ENCODE data around the gene CRB3. TPM values are rescaled to one million over a fixed set of nuclear protein-coding genes. Genes with fewer than 3 reads are reported as not detected.

CRB3 gene
- total RNA-seq, 4 donors from 2014 or later: 67.3 to 113 (median 76.1) TPM

- Histone ChIP-seq H3K4me1 (peaks cover 24% of the 10 kb centered on the region), H3K9me3 (no peaks in the 10 kb centered on the region), H3K27me3 (peaks cover 35% of the 10 kb centered on the region), H3K4me3 (no peak overlapping the region), H3K36me3 (no peaks in the 10 kb centered on the region), H3K27ac (no peak overlapping the region)
- WGBS: 52% methylated on average over 7 of the region's 7 CpGs
- TF ChIP-seq POLR2A (IDR thresholded peaks at IDR 0.05) (no peak), EP300 (IDR thresholded peaks at IDR 0.05) (no peak), POLR2AphosphoS5 (IDR thresholded peaks at IDR 0.05) (no peak), CTCF (IDR thresholded peaks at IDR 0.05) (no peak)
- no peak for DNase-seq (ENCODE audit: low spot score in 2 of 2)
Observed at GRCh38 chr19:6498294-6499036, 34.4 kb downstream of the CRB3 start.

- TF ChIP-seq POLR2AphosphoS5 (IDR thresholded peaks at IDR 0.05) (no peak), POLR2A (IDR thresholded peaks at IDR 0.05) (no peak), CTCF (IDR thresholded peaks at IDR 0.05) (no peak)
- no peaks in the 10 kb centered on the region for H3K9me3 ChIP-seq
- H3K27me3 ChIP-seq: peaks cover 42% of the 10 kb centered on the region
- DNase-seq (ENCODE audit: low spot score in 2 of 2): no peak
- H3K36me3 ChIP-seq: no peaks in the 10 kb centered on the region
- peaks cover 24% of the 10 kb centered on the region for H3K4me1 ChIP-seq
- 55% methylated on average over 16 of the region's 17 CpGs for WGBS
- no peak overlapping the region for H3K4me3 ChIP-seq
- no peak overlapping the region for H3K27ac ChIP-seq
Observed at GRCh38 chr19:6499052-6499790, 35.1 kb downstream of the CRB3 start.

GRCh38 chr19:6500837-6501739 lies 37.0 kb downstream of the CRB3 start:
- 68% methylated on average over 20 of the region's 24 CpGs for WGBS
- H3K36me3 ChIP-seq: no peaks in the 10 kb centered on the region
- H3K9me3 ChIP-seq: no peaks in the 10 kb centered on the region
- DNase-seq (ENCODE audit: low spot score in 2 of 2): no peak
- peaks cover 45% of the 10 kb centered on the region for H3K27me3 ChIP-seq
- TF ChIP-seq POLR2A (IDR thresholded peaks at IDR 0.05) (no peak), CTCF (IDR thresholded peaks at IDR 0.05) (no peak), EP300 (IDR thresholded peaks at IDR 0.05) (no peak), POLR2AphosphoS5 (IDR thresholded peaks at IDR 0.05) (no peak)
- H3K27ac ChIP-seq: no peak overlapping the region
- peaks cover 24% of the 10 kb centered on the region for H3K4me1 ChIP-seq
- peak overlapping the region; percentile 48 for H3K4me3 ChIP-seq

DNA sequence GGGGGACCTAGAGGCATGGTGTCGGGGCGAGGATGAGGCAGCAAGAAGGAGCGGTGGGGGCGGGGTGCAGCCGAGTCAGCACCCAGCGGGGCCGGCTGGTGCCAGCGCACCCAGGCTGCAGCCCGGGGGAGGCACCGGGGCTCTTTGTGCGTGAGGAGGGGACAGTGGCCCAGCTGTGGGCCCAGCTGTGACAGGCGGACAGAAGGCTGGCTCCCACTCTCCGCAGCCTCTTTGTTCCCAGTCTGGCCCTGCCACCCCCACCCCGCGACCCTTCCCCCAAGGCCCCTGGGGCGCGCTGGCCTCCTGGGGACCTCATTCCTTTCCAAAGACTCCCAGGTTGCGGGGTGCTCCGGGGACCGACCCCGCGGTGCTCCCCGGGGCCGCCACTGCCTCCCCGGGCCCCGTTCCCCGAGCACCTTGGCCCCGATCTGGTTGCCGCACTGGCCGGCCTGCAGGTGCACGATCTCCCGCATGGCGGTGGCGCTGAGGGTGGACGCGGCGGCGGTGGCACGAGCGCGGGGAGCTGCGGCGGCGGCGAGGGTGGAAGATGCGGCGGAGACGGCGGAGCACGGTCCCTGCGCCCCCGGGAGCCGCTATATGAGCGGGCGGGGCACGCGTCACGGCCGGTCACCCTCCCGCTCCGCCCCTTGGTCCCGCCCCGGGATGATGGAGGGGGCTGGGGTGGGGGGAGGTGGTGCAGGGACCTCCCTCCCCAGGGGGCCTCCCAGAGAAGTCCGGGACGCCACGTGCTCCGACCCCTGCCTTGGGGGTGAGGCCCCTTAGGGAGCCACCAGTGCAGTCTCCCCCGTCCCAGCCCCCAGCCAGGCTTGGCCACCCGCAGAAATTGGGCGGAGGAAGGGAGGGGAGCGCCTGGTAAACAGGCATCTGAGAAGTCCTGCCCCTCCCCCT lies 37.9 kb downstream of the CRB3 start, which contains the start of gene TUBB4A:
Gene TUBB4A (minus strand): TSS at position 570 of the 909 bp plus-strand sequence. CDS start 97 bp downstream, at position 473.
- Histone ChIP-seq H3K9me3 (no peaks in the 10 kb centered on the region), H3K36me3 (no peaks in the 10 kb centered on the region), H3K27me3 (peaks cover 45% of the 10 kb centered on the region), H3K27ac (no peak within 1 kb of the TSS), H3K4me1 (peaks cover 24% of the 10 kb centered on the region), H3K4me3 (peak within 1 kb of the TSS; percentile 48)
- no peak for DNase-seq (ENCODE audit: low spot score in 2 of 2)
- 5% methylated on average over 13 of the region's 71 CpGs for WGBS
- TF ChIP-seq EP300 (IDR thresholded peaks at IDR 0.05): no peak
- TF ChIP-seq POLR2A (IDR thresholded peaks at IDR 0.05): no peak
- TF ChIP-seq CTCF (IDR thresholded peaks at IDR 0.05): no peak
- TF ChIP-seq POLR2AphosphoS5 (IDR thresholded peaks at IDR 0.05): no peak
